DMS79 (cell line): ENCODE results near the gene DLX3.

ENCODE experiments used
- DNase-seq: peaks from one replicate; lab custom pipeline; 2025; lab: John Stamatoyannopoulos, UW

The DLX3 gene

GRCh38 chr17:49972486-49973270 lies 22.3 kb downstream of the DLX3 start:
- no peak for DNase-seq

GRCh38 chr17:49971848-49972485 lies 23.1 kb downstream of the DLX3 start:
- no peak for DNase-seq

- no peak for DNase-seq
Observed at GRCh38 chr17:49971199-49971847, 23.7 kb downstream of the DLX3 start.

- DNase-seq: no peak
Observed at GRCh38 chr17:49970498-49970897, 24.5 kb downstream of the DLX3 start.

GRCh38 chr17:49969795-49970389 lies 25.1 kb downstream of the DLX3 start:
- DNase-seq: no peak

GRCh38 chr17:49969134-49969759 lies 25.8 kb downstream of the DLX3 start, which contains the start of gene DLX4:
Gene DLX4, plus strand, starts transcription at chr17:49969190. Its CDS starts 279 bp downstream, at chr17:49969469.
- no peak for DNase-seq

GRCh38 chr17:49968405-49969133 lies 26.5 kb downstream of the DLX3 start:
- DNase-seq: peak; percentile 72

GRCh38 chr17:49967621-49968404 lies 27.2 kb downstream of the DLX3 start:
- DNase-seq: no peak

- DNase-seq: no peak
Observed at GRCh38 chr17:49967205-49967604, 27.8 kb downstream of the DLX3 start.

GRCh38 chr17:49966767-49967166 lies 28.3 kb downstream of the DLX3 start:
- DNase-seq: no peak

GRCh38 chr17:49965524-49965909 lies 29.5 kb downstream of the DLX3 start:
- no peak for DNase-seq

- DNase-seq: no peak
Observed at GRCh38 chr17:49964769-49965523, 30.1 kb downstream of the DLX3 start.

GRCh38 chr17:49964303-49964768 lies 30.7 kb downstream of the DLX3 start:
- no peak for DNase-seq

GRCh38 chr17:49963626-49964302 lies 31.3 kb downstream of the DLX3 start:
- DNase-seq: no peak

GRCh38 chr17:49963309-49963625 lies 31.8 kb downstream of the DLX3 start:
- no peak for DNase-seq

GRCh38 chr17:49962599-49963308 lies 32.3 kb downstream of the DLX3 start:
- no peak for DNase-seq

- no peak for DNase-seq
Observed at GRCh38 chr17:49959183-49959935, 35.7 kb downstream of the DLX3 start.

- DNase-seq: no peak
Observed at GRCh38 chr17:49958723-49959122, 36.3 kb downstream of the DLX3 start.
